Adipocyte (in vitro differentiated cells): ENCODE data around the gene CMSS1.

Experiments used
- DNase-seq: peaks from one replicate; pipeline ENCODE4 v3.0.0-alpha.2; 2015; ENCODE audit warnings: low read depth
- H3K27me3 ChIP-seq: replicated peaks from 2 replicates; pipeline ENCODE4 v1.7.0; 2013; ENCODE audit warnings: mild to moderate bottlenecking, low read length, moderate library complexity; ENCODE audit not compliant: control insufficient read depth, insufficient read depth
- H3K36me3 ChIP-seq: 2 replicates; pipeline ENCODE4 v1.7.0; 2013; ENCODE audit warnings: low read length, mild to moderate bottlenecking, moderate library complexity; ENCODE audit not compliant: control insufficient read depth, insufficient read depth, severe bottlenecking
- H3K4me1 ChIP-seq: 2 replicates; pipeline ENCODE4 v1.7.0; 2013; ENCODE audit warnings: mild to moderate bottlenecking, low read length, moderate library complexity; ENCODE audit not compliant: control insufficient read depth, insufficient read depth
- H3K4me3 ChIP-seq: 2 replicates; pipeline ENCODE4 v1.7.0; 2013; ENCODE audit warnings: mild to moderate bottlenecking, low read length, moderate library complexity
- H3K9ac ChIP-seq: 2 replicates; pipeline ENCODE4 v1.7.0; 2013; ENCODE audit warnings: mild to moderate bottlenecking, low read length, moderate library complexity
- H3K9me3 ChIP-seq: 2 replicates; pipeline ENCODE4 v1.7.0; 2013; ENCODE audit warnings: mild to moderate bottlenecking, low read length, moderate library complexity; ENCODE audit not compliant: control insufficient read depth

The CMSS1 gene

DNA sequence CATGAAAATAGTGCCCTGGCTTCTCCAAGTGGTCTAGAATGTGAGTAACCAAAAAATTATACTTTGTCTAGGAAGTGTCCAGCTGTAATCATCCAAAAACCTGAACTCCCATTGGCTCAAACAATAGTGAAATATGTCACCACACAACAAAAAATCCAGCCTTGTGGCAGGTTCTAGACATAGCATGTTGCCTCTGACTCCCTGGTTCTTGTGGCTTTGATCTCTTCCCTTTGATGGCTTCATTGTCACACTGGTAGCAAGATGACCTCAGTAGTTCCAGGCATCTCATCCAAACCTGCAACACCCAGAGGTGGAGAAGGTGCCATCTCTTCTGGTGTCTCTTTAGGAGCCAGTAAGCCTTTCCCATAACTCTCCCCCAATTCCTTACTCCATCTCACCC lies 74.7 kb downstream of the CMSS1 start:
- no peaks in the 10 kb centered on the region for H3K36me3 ChIP-seq
- H3K9ac ChIP-seq = no peak overlapping the region
- peaks cover 15% of the 10 kb centered on the region for H3K4me1 ChIP-seq
- H3K27me3 ChIP-seq = no peaks in the 10 kb centered on the region
- DNase-seq = no peak
- H3K9me3 ChIP-seq = no peaks in the 10 kb centered on the region
- no peak overlapping the region for H3K4me3 ChIP-seq

DNA sequence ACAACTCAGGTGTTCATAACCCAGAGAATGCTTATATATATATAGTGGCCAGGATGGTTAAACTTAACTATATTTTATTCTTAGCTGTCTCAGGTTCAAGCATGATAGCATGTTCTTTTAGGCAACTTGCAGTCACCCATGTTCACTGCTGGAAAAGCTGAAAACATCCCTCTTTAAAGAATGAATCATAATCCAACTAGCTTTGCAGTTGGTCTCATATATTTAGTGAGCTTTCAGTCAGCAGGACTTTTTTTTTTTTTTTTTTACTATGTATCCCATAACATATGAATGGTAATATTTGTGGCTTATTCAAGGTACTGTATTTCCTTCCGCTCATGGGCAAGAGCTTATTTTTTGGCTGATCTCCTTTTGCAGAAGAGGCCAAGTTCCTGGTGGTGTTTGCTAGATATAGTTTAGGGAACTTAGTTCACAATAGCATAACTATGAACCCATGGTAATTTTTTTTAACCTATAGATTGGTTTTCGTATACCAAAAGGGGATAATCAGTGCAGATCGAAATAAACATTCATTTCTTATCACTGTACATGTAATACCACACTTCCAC lies 77.6 kb downstream of the CMSS1 start:
- Histone ChIP-seq H3K9me3 (no peaks in the 10 kb centered on the region), H3K4me1 (peaks cover 29% of the 10 kb centered on the region), H3K36me3 (no peaks in the 10 kb centered on the region), H3K27me3 (no peaks in the 10 kb centered on the region), H3K9ac (no peak overlapping the region), H3K4me3 (no peak overlapping the region)
- no peak for DNase-seq

DNA sequence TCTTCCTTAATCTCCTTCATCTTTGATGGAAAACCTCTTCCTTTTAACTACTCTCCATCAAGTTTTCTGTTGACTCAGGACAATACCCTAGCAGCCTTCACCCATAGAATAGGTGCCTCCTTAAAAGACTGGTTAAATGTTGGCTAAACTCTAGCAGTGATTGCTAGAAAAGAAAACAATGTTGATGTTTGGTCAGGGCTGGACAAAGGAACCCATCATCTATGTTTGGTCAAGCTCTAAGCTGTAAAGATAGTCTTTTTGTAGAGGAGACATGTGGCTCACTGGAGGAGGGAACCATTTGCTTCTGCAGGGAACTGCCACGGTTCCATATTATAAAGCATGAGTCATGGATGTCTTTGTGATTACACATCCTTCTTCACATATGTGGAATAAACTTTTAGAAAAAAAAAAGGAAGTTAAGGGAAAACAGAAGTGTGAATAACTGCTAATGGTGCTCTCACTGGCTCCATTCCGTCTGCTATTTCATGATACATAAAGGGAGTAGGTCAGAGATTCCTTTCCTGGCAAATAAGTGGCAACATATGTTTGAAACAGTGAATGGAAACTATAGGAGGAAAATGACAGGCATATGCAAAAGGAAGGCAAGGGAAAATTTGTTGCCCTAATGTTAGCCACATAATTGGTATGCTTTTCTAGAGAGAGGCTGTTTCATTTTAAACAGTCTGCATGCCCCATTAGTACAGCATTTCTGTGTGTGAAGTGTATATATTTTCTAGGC lies 78.2 kb downstream of the CMSS1 start:
- H3K9ac ChIP-seq = peak overlapping the region; percentile 32
- no peak overlapping the region for H3K4me3 ChIP-seq
- H3K9me3 ChIP-seq = no peaks in the 10 kb centered on the region
- peaks cover 35% of the 10 kb centered on the region for H3K4me1 ChIP-seq
- peak; percentile 80 for DNase-seq
- H3K36me3 ChIP-seq = no peaks in the 10 kb centered on the region
- no peaks in the 10 kb centered on the region for H3K27me3 ChIP-seq

DNA sequence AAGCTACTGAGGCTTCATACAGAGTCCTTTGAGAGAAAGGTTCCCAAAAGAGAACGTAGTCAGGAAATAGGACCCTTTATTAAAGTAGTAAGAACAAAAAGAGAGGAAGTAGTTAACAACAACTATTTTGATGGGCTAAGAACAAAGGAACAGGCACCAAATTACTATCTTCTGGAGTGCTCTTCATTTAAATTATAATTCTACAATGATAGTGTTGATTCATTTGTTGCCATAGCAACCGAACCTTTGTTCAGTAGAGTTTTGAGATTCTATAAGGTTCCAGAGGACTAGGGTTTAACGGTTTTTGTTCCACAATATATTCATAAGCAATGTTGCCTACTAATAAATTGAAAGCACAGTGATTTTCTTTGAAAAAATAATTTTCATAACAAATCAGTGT lies 78.8 kb downstream of the CMSS1 start:
- Histone ChIP-seq H3K4me3 (no peak overlapping the region), H3K4me1 (peaks cover 40% of the 10 kb centered on the region)

DNA sequence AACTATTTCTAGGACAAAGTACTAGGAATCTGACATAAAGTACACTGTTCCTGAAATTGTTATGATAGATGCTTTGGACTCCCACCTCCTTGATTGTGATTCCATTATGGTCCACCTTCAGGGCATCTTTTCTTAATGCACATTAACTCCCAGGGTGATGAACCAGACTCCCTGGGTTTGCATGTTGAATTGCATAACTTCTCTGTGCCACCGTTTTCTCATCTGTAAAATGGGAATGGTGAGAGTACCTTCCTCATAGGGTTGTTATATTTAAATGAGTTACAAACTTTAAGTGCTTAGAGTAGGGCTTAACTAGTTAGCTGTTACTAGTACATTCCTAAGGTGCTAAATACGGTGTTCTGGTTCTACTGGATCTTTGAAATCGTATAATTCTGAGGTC lies 81.9 kb downstream of the CMSS1 start:
- no peak overlapping the region for H3K9ac ChIP-seq
- H3K4me3 ChIP-seq = no peak overlapping the region
- peaks cover 63% of the 10 kb centered on the region for H3K4me1 ChIP-seq
- H3K9me3 ChIP-seq = no peaks in the 10 kb centered on the region
- no peaks in the 10 kb centered on the region for H3K27me3 ChIP-seq
- no peaks in the 10 kb centered on the region for H3K36me3 ChIP-seq
- no peak for DNase-seq

More for the DNA sequence above, 78.8 kb downstream of the CMSS1 start:
- H3K27me3 ChIP-seq = no peaks in the 10 kb centered on the region
- peak overlapping the region; percentile 32 for H3K9ac ChIP-seq
- DNase-seq = no peak
- H3K36me3 ChIP-seq = no peaks in the 10 kb centered on the region
- no peaks in the 10 kb centered on the region for H3K9me3 ChIP-seq

DNA sequence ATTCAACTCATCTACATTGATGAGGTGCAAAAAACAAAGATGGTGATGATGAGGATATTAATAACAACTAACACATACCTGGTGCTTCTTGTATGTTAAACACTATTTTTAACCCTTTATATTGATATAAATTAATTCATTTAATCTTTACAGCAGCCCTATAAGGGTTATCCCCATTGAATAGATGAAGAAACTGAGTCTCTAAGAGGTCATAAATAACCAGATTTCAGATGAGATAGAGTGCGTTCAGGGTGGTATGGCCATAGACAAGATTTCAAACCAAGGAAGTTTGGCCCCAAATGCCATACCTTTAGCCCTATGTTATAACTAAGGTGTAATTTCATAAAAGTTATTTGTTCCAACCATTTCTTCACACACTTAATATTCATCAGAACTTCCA lies 82.6 kb downstream of the CMSS1 start:
- DNase-seq = no peak
- no peaks in the 10 kb centered on the region for H3K9me3 ChIP-seq
- peaks cover 66% of the 10 kb centered on the region for H3K4me1 ChIP-seq
- H3K9ac ChIP-seq = no peak overlapping the region
- H3K36me3 ChIP-seq = no peaks in the 10 kb centered on the region
- H3K4me3 ChIP-seq = peak overlapping the region; percentile 28
- H3K27me3 ChIP-seq = no peaks in the 10 kb centered on the region

DNA sequence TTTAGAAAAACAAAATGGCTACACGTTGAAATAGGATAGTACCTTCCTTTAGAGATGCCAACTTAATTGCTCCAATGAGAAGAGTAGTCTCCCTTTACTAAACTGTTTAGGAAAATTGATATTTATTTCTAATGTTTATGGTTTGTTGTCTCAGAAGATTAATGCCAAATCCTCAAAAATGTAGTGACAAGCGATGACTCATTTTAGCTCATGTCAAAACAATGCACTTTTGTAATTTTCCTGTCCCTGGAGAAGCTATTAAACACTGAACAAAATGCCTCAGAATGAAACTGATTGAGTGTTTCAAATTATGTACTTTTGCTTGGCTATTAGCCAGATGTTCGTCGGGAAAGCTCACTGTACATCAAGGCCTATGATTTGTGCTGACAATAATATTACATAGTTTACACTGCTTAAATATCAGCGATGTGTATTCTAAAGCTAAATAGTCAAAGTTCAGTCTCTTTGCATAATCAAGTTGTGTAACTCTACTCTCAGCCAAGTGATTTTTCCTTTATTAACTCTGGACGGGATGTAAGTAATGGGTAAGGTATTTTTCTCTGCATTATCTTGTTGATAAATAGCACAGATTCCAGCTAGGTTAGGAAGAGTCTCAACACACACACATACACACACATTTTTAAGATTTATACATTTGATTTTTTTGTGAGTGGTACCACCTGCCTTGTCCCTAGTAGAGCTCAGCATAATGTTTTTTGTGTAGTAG lies 83.7 kb downstream of the CMSS1 start:
- Histone ChIP-seq H3K36me3 (no peaks in the 10 kb centered on the region), H3K27me3 (no peaks in the 10 kb centered on the region)
- DNase-seq = peak; percentile 88

DNA sequence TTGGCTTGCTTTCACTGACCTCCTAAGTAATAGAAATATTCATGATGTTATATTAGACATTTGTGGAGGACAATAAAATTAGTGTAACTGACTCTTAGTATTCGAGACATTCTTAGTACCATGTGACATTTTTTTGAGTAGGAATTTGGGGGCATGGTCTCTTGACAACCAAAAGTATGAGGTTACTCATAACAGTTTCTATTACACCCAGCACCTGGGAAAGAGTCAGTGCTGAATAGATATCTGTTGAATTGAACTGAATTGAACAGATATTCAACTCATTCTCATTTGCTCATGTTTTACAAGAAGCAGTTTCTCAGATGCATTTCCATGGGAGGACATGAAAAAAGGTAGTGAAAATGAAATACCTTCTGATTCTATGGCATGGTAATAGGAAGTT lies 84.4 kb downstream of the CMSS1 start:
- Histone ChIP-seq H3K4me3 (peak overlapping the region; percentile 64), H3K27me3 (no peaks in the 10 kb centered on the region), H3K4me1 (peaks cover 53% of the 10 kb centered on the region), H3K9me3 (no peaks in the 10 kb centered on the region), H3K36me3 (no peaks in the 10 kb centered on the region), H3K9ac (peak overlapping the region; percentile 7)
- no peak for DNase-seq

More for the DNA sequence above, 83.7 kb downstream of the CMSS1 start:
- Histone ChIP-seq H3K9ac (peak overlapping the region; percentile 18), H3K4me1 (peaks cover 55% of the 10 kb centered on the region), H3K4me3 (peak overlapping the region; percentile 64), H3K9me3 (no peaks in the 10 kb centered on the region)

DNA sequence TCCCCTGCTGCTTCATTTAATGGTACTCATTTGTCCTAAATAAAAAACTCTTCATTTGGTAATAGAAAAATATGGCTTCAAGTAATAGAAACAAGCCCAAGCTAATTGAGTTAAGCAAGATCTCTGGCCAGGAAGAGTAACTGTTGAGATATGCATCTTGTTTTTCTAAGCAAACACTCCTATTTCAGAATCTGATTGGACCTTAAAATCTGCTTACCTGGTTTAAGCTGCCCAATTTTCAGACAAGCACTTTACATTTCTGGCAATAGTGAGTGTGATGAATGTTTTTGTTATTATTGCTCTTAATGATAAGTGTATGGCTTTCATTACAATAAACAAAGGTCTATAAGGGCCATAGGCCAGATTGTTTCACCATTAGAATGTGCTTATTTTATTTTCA lies 86.2 kb downstream of the CMSS1 start:
- Histone ChIP-seq H3K4me1 (peaks cover 50% of the 10 kb centered on the region), H3K4me3 (no peak overlapping the region), H3K36me3 (no peaks in the 10 kb centered on the region), H3K27me3 (no peaks in the 10 kb centered on the region), H3K9ac (no peak overlapping the region), H3K9me3 (no peaks in the 10 kb centered on the region)
- peak; percentile 46 for DNase-seq

DNA sequence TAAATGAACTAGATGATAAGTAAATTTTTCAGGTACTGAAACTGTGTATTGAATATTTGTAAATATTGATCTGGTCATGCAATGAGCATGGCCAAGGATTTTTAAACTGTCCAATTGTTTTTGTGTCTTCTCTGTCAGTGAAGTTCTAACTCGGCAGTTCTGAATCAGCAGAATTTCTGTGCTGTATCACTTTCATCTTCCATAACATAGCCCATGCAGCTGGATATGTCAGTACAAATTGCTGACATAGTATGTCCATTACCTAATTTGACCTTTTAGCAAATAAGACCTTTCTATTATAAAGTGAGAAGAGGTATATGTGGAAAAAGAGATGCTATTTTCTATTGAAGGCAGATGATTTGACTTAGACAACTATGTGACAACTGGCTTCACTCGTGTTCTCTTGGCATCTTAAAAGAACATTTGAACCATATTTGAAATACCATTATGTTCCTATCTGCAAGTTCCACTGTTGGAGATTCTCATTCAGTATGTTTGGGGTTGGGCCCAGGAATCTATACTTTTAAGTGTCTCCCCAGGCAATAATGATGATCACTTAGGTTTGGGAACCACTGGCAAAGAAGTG lies 90.4 kb downstream of the CMSS1 start:
- DNase-seq = no peak
- peaks cover 29% of the 10 kb centered on the region for H3K4me1 ChIP-seq
- H3K4me3 ChIP-seq = no peak overlapping the region
- no peaks in the 10 kb centered on the region for H3K27me3 ChIP-seq
- no peaks in the 10 kb centered on the region for H3K36me3 ChIP-seq
- no peak overlapping the region for H3K9ac ChIP-seq
- no peaks in the 10 kb centered on the region for H3K9me3 ChIP-seq
